IMR-90 (cell line): ENCODE measurements around the gene GOLGA6L1. TPM values are rescaled to one million over a fixed set of nuclear protein-coding genes. Genes with fewer than 3 reads are reported as not detected.

Experiments
- ATAC-seq: fragments of 200-7000 bp; cut with Tn5 transposase; 2 replicates; pipeline ENCODE4 v1.9.1; 2020; ENCODE audit warnings: low read depth, mild to moderate bottlenecking, moderate library complexity
- BruUV-seq: library from RNA; stranded (reverse); fragments of 400-500 nt; replicated peaks from 2 replicates; lab custom pipeline; 2021; lab: Mats Ljungman, UMichigan
- CTCF ChIA-PET: fragments of 300-600 bp; formaldehyde crosslinking; extraction: SDS; loops from one replicate; lab custom pipeline; 2021; ENCODE audit warnings: antibody characterized with exemption; lab: Yijun Ruan, JAX
- POLR2A ChIA-PET: fragments of 300-600 bp; sonication (Branson Sonifier 250); formaldehyde crosslinking; loops from one replicate; lab custom pipeline; 2022; ENCODE audit warnings: antibody characterized with exemption; ENCODE audit not compliant: unreplicated experiment; lab: Charles Lee
- DNase-seq: peaks from one replicate; pipeline ENCODE4 v3.0.0; 2013
- H2AFZ ChIP-seq: replicated peaks from 2 replicates; pipeline ENCODE3; 2013; ENCODE audit warnings: low read length, mild to moderate bottlenecking; ENCODE audit not compliant: poor library complexity
- H2AK5ac ChIP-seq: 2 replicates; pipeline ENCODE4 v1.6.1; 2013; ENCODE audit warnings: low read depth, low read length, inconsistent platforms
- H2AK9ac ChIP-seq: replicated peaks from 2 replicates; pipeline ENCODE3; 2013; ENCODE audit warnings: mild to moderate bottlenecking, low read depth, low read length, moderate library complexity; ENCODE audit not compliant: poor library complexity
- H2BK120ac ChIP-seq: 2 replicates; pipeline ENCODE4 v1.6.1; 2013; ENCODE audit warnings: low read depth, low read length, inconsistent platforms
- H2BK15ac ChIP-seq: 3 replicates; pipeline ENCODE4 v1.6.1; 2013; ENCODE audit warnings: low read depth, low read length, inconsistent platforms
- H2BK20ac ChIP-seq: 2 replicates; pipeline ENCODE4 v1.6.1; 2013; ENCODE audit warnings: low read depth, mild to moderate bottlenecking, inconsistent platforms, low read length, moderate library complexity
- H2BK5ac ChIP-seq: 2 replicates; pipeline ENCODE4 v1.6.1; 2013; ENCODE audit warnings: mild to moderate bottlenecking, low read depth, low read length, inconsistent platforms; ENCODE audit not compliant: poor library complexity, severe bottlenecking
- H3K14ac ChIP-seq: replicated peaks from 2 replicates; pipeline ENCODE4 v1.6.1; 2013; ENCODE audit warnings: low read depth, low read length, inconsistent platforms
- H3K18ac ChIP-seq: 2 replicates; pipeline ENCODE4 v1.6.1; 2013; ENCODE audit warnings: low read depth, low read length, control low read depth
- H3K23ac ChIP-seq: 2 replicates; pipeline ENCODE4 v1.6.1; 2013; ENCODE audit warnings: low read depth, low read length, inconsistent platforms
- H3K27ac ChIP-seq: 2 replicates; pipeline ENCODE4 v1.5.1; 2013; ENCODE audit warnings: mild to moderate bottlenecking, control low read depth, low read length; ENCODE audit not compliant: insufficient read depth
- H3K27me3 ChIP-seq: 2 replicates; pipeline ENCODE4 v1.6.1; 2013; ENCODE audit warnings: low read length; ENCODE audit not compliant: control insufficient read depth, insufficient read depth
- H3K36me3 ChIP-seq: 2 replicates; pipeline ENCODE4 v1.6.1; 2013; ENCODE audit warnings: low read length, mixed read lengths; ENCODE audit not compliant: control insufficient read depth, insufficient read depth
- H3K4ac ChIP-seq: 2 replicates; pipeline ENCODE4 v1.6.1; 2013; ENCODE audit warnings: low read depth, low read length, inconsistent platforms
- H3K4me1 ChIP-seq: 2 replicates; pipeline ENCODE4 v1.6.1; 2013; ENCODE audit warnings: low read length, mixed read lengths; ENCODE audit not compliant: control insufficient read depth, insufficient read depth
- H3K4me2 ChIP-seq: 2 replicates; pipeline ENCODE4 v1.6.1; 2013; ENCODE audit warnings: low read depth, mild to moderate bottlenecking, control low read depth, low read length, moderate library complexity
- H3K4me3 ChIP-seq: 2 replicates; pipeline ENCODE4 v1.5.1; 2013; ENCODE audit warnings: low read depth, mild to moderate bottlenecking, control low read depth, low read length, moderate library complexity; ENCODE audit not compliant: insufficient read depth
- H3K56ac ChIP-seq: 2 replicates; pipeline ENCODE4 v1.6.1; 2013; ENCODE audit warnings: low read length, inconsistent platforms; ENCODE audit not compliant: insufficient read depth; ENCODE audit errors: extremely low read depth
- H3K79me1 ChIP-seq, 2 experiments: 2 replicates each; pipeline ENCODE4 v1.6.1; 2013; ENCODE audit warnings: low read length in 2 of 2, inconsistent platforms in 1 of 2, low read depth in 1 of 2
- H3K9ac ChIP-seq: 2 replicates; pipeline ENCODE4 v1.6.1; 2013; ENCODE audit warnings: low read depth, low read length, control low read depth
- H3K9me1 ChIP-seq: 2 replicates; pipeline ENCODE4 v1.6.1; 2013; ENCODE audit warnings: low read length, inconsistent platforms; ENCODE audit not compliant: insufficient read depth
- H3K9me3 ChIP-seq: 2 replicates; pipeline ENCODE4 v1.6.1; 2013; ENCODE audit warnings: low read length; ENCODE audit not compliant: control insufficient read depth, insufficient read depth
- H4K20me1 ChIP-seq: 2 replicates; pipeline ENCODE4 v1.6.1; 2013; ENCODE audit warnings: low read length, inconsistent platforms; ENCODE audit not compliant: insufficient read depth
- H4K5ac ChIP-seq: 2 replicates; pipeline ENCODE4 v1.6.1; 2013; ENCODE audit warnings: mild to moderate bottlenecking, low read depth, low read length, control low read depth
- H4K8ac ChIP-seq, 2 experiments: 2 replicates each; pipeline ENCODE4 v1.6.1; 2013; ENCODE audit warnings: low read depth in 2 of 2, low read length in 2 of 2, control low read depth in 1 of 2, inconsistent platforms in 1 of 2
- H4K91ac ChIP-seq: 2 replicates; pipeline ENCODE4 v1.6.1; 2013; ENCODE audit warnings: low read depth, low read length, inconsistent platforms; ENCODE audit not compliant: insufficient read depth
- BHLHE40 ChIP-seq: fragments of 150-350 bp; IDR thresholded peaks from 2 replicates; pipeline ENCODE4 v1.6.1; 2016; ENCODE audit warnings: mild to moderate bottlenecking, low read depth, low read length
- CEBPB ChIP-seq: IDR thresholded peaks from 2 replicates; pipeline ENCODE4 v1.6.1; 2012; ENCODE audit warnings: low read depth, low read length, improper control_type of control experiment
- CHD1 ChIP-seq: IDR thresholded peaks from 2 replicates; pipeline ENCODE4 v1.6.1; 2012; ENCODE audit warnings: low read depth, low read length, improper control_type of control experiment
- MAFK ChIP-seq: IDR thresholded peaks from 2 replicates; pipeline ENCODE4 v1.6.1; 2012; ENCODE audit warnings: low read depth, low read length, improper control_type of control experiment
- MXI1 ChIP-seq: IDR thresholded peaks from 2 replicates; pipeline ENCODE4 v1.6.1; 2012; ENCODE audit warnings: low read depth, mild to moderate bottlenecking, low read length, moderate library complexity, borderline replicate concordance
- NFE2L2 ChIP-seq: fragments of 150-350 bp; IDR thresholded peaks from 2 replicates; pipeline ENCODE4 v1.6.1; 2016; ENCODE audit warnings: low read depth, mild to moderate bottlenecking, low read length
- RAD21 ChIP-seq: IDR thresholded peaks from 2 replicates; pipeline ENCODE4 v1.6.1; 2012; ENCODE audit warnings: low read length, improper control_type of control experiment
- RFX5 ChIP-seq: IDR thresholded peaks from 2 replicates; pipeline ENCODE4 v1.8.0; 2012; ENCODE audit warnings: low read depth, mild to moderate bottlenecking, low read length, moderate library complexity
- SMC3 ChIP-seq: fragments of 150-350 bp; IDR thresholded peaks from 2 replicates; pipeline ENCODE4 v1.6.1; 2016; ENCODE audit warnings: low read depth, mild to moderate bottlenecking, antibody characterized with exemption, low read length, moderate library complexity
- WGBS, 2 experiments: methylation state at CpG; one replicate each; pipeline versions ENCODE4 v1.1.5 to v1.1.7; 2013; ENCODE audit warnings: missing lambda C conversion rate in 2 of 2; ENCODE audit not compliant: insufficient read length in 1 of 2; ENCODE audit errors: extremely low coverage in 2 of 2; 5-methylcytosine and 5-hydroxymethylcytosine counted together
- dilution Hi-C: fragments of 300-500 bp; cut with HindIII; formaldehyde crosslinking; loops from one replicate; pipeline ENCODE4 v1.14.3; 2018; ENCODE audit warnings: low sequenced_read_pairs; ENCODE audit not compliant: unreplicated experiment
- in situ Hi-C: fragments of 300-500 bp; cut with MboI; formaldehyde crosslinking; loops from 3 replicates; pipeline ENCODE4 v1.14.3; 2019; ENCODE audit warnings: low sequenced_read_pairs, inconsistent platforms, mixed read lengths
- intact Hi-C: fragments of 100-400 bp; cut with micrococcal nuclease; formaldehyde crosslinking; loops from 2 replicates; pipeline ENCODE4 v1.10.0; 2022
- polyA plus RNA-seq, 3 experiments: library from polyadenylated mRNA; depleted of rRNA; stranded (reverse); fragments of >200 nt; gene quantifications; 2 replicates each; pipeline ENCODE4 v1.2.3, GENCODE V29; 2012; ENCODE audit warnings: low replicate concordance in 1 of 3
- total RNA-seq: library from RNA; depleted of rRNA; stranded (reverse); fragments of >200 nt; gene quantifications from 2 replicates; pipeline ENCODE4 v1.2.3, GENCODE V29; 2012

GOLGA6L1 gene
- total and polyA plus RNA-seq, 2 of the 4 experiments (the other 2 are of a cell fraction): not detected

DNA sequence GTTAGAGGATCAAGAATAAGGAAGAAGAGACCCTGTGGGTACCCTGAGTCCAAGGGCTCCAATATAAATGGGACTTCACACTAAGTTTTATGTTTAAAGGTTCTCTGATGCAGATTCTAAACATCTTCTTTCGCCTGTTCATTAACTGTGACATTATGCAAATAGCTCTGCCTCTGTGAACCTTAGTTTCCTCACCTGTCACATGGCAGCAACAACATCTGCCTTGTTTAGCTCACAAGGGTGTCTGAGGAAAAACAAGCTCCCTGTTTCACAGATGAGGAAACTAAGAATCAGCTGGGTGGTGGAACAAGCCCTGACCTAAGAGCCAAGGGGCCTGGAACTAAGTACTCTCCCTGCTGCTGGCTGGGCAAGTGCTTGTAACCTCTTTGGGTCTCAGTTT lies 40.8 kb downstream of the GOLGA6L1 start:
- Histone ChIP-seq H3K4me2 (no peak overlapping the region), H3K14ac (no peak overlapping the region), H3K4me1 (no peaks in the 10 kb centered on the region), H4K5ac (no peak overlapping the region), H3K9me1 (no peaks in the 10 kb centered on the region), H3K9me3 (no peaks in the 10 kb centered on the region), H2BK120ac (no peak overlapping the region), H3K79me1 (no peaks in the 10 kb centered on the region), H2BK20ac (no peak overlapping the region), H2AK5ac (no peak overlapping the region), H4K91ac (no peak overlapping the region), H3K56ac (no peak overlapping the region), H3K4me3 (no peak overlapping the region), H3K36me3 (no peaks in the 10 kb centered on the region), H3K9ac (no peak overlapping the region), H3K27me3 (no peaks in the 10 kb centered on the region), H3K23ac (no peak overlapping the region), H2AFZ (no peak overlapping the region), H2AK9ac (no peak overlapping the region), H4K20me1 (no peaks in the 10 kb centered on the region), H4K8ac (no peak overlapping the region), H3K4ac (no peak overlapping the region), H3K18ac (no peak overlapping the region), H2BK5ac (no peak overlapping the region), H2BK15ac (no peak overlapping the region), H3K27ac (no peak overlapping the region)
- BruUV-seq: no TSS peak
- dilution Hi-C loops: no loop called here
- in situ Hi-C loops: no loop called here
- CTCF ChIA-PET: no interaction called here
- POLR2A ChIA-PET: no interaction called here
- WGBS, 2 experiments: no CpG with 5 or more reads among the region's 1 CpG
- TF ChIP-seq RFX5: no peak
- TF ChIP-seq CEBPB: no peak
- no peak for TF ChIP-seq MXI1
- no peak for TF ChIP-seq SMC3
- no peak for TF ChIP-seq CHD1
- no peak for TF ChIP-seq NFE2L2
- TF ChIP-seq BHLHE40: no peak
- no peak for TF ChIP-seq MAFK
- no peak for TF ChIP-seq RAD21
- DNase-seq (no peak), ATAC-seq (no peak)
- intact Hi-C loops: no loop called here
